ENCODE measurements around the gene NOL11. TPM values are rescaled to one million over a fixed set of nuclear protein-coding genes. Genes with fewer than 3 reads are reported as not detected.

The NOL11 gene
- total and polyA plus RNA-seq, 2 experiments from 2014 or later = 116 to 130 TPM

DNA sequence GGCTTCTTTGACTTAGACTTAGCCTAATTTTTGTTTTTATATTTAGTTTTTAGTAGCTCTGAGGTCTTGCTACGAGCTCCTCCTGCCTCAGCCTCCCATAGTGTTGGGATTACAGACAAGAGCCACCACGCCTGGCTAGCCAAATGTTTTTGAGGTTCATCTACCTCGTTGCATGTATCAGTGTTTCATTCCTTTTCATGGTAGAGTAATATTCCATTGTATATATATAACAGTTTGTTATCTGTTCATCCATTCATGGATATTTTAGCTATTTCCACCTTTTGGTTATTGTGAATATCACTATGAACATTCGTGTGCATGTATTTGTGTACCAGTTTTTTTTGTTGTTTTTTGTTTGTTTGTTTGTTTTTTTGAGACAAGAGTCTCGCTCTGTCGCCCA lies 12.2 kb downstream of the NOL11 start:
- TF ChIP-seq POLR2AphosphoS5 (IDR thresholded peaks at IDR 0.05; ENCODE audit: low read depth) (no peak), ZNF114 (CRISPR knock-in tag; IDR thresholded peaks at IDR 0.05) (no peak), NANOG (IDR thresholded peaks at IDR 0.05; ENCODE audit: borderline replicate concordance) (no peak), EZH2 (IDR thresholded peaks at IDR 0.05; ENCODE audit: low read depth, unreplicated experiment) (no peak), JUNB (IDR thresholded peaks at IDR 0.05; ENCODE audit: unreplicated experiment) (no peak), CREB1 (CRISPR knock-in tag; IDR thresholded peaks at IDR 0.05; ENCODE audit: low read depth) (no peak)
- TF ChIP-seq, protein P1, sequence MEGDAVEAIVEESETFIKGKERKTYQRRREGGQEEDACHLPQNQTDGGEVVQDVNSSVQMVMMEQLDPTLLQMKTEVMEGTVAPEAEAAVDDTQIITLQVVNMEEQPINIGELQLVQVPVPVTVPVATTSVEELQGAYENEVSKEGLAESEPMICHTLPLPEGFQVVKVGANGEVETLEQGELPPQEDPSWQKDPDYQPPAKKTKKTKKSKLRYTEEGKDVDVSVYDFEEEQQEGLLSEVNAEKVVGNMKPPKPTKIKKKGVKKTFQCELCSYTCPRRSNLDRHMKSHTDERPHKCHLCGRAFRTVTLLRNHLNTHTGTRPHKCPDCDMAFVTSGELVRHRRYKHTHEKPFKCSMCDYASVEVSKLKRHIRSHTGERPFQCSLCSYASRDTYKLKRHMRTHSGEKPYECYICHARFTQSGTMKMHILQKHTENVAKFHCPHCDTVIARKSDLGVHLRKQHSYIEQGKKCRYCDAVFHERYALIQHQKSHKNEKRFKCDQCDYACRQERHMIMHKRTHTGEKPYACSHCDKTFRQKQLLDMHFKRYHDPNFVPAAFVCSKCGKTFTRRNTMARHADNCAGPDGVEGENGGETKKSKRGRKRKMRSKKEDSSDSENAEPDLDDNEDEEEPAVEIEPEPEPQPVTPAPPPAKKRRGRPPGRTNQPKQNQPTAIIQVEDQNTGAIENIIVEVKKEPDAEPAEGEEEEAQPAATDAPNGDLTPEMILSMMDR (conservative IDR thresholded peaks at IDR 0.05; ENCODE audit: low read depth in 2 of 2) = no peak
- TF ChIP-seq, protein P2, sequence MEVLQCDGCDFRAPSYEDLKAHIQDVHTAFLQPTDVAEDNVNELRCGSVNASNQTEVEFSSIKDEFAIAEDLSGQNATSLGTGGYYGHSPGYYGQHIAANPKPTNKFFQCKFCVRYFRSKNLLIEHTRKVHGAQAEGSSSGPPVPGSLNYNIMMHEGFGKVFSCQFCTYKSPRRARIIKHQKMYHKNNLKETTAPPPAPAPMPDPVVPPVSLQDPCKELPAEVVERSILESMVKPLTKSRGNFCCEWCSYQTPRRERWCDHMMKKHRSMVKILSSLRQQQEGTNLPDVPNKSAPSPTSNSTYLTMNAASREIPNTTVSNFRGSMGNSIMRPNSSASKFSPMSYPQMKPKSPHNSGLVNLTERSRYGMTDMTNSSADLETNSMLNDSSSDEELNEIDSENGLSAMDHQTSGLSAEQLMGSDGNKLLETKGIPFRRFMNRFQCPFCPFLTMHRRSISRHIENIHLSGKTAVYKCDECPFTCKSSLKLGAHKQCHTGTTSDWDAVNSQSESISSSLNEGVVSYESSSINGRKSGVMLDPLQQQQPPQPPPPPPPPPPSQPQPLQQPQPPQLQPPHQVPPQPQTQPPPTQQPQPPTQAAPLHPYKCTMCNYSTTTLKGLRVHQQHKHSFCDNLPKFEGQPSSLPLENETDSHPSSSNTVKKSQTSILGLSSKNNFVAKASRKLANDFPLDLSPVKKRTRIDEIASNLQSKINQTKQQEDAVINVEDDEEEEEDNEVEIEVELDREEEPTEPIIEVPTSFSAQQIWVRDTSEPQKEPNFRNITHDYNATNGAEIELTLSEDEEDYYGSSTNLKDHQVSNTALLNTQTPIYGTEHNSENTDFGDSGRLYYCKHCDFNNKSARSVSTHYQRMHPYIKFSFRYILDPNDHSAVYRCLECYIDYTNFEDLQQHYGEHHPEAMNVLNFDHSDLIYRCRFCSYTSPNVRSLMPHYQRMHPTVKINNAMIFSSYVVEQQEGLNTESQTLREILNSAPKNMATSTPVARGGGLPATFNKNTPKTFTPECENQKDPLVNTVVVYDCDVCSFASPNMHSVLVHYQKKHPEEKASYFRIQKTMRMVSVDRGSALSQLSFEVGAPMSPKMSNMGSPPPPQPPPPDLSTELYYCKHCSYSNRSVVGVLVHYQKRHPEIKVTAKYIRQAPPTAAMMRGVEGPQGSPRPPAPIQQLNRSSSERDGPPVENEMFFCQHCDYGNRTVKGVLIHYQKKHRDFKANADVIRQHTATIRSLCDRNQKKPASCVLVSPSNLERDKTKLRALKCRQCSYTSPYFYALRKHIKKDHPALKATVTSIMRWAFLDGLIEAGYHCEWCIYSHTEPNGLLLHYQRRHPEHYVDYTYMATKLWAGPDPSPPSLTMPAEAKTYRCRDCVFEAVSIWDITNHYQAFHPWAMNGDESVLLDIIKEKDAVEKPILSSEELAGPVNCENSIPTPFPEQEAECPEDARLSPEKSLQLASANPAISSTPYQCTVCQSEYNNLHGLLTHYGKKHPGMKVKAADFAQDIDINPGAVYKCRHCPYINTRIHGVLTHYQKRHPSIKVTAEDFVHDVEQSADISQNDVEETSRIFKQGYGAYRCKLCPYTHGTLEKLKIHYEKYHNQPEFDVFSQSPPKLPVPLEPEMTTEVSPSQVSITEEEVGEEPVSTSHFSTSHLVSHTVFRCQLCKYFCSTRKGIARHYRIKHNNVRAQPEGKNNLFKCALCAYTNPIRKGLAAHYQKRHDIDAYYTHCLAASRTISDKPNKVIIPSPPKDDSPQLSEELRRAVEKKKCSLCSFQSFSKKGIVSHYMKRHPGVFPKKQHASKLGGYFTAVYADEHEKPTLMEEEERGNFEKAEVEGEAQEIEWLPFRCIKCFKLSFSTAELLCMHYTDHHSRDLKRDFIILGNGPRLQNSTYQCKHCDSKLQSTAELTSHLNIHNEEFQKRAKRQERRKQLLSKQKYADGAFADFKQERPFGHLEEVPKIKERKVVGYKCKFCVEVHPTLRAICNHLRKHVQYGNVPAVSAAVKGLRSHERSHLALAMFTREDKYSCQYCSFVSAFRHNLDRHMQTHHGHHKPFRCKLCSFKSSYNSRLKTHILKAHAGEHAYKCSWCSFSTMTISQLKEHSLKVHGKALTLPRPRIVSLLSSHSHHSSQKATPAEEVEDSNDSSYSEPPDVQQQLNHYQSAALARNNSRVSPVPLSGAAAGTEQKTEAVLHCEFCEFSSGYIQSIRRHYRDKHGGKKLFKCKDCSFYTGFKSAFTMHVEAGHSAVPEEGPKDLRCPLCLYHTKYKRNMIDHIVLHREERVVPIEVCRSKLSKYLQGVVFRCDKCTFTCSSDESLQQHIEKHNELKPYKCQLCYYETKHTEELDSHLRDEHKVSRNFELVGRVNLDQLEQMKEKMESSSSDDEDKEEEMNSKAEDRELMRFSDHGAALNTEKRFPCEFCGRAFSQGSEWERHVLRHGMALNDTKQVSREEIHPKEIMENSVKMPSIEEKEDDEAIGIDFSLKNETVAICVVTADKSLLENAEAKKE (CRISPR knock-in tag; IDR thresholded peaks at IDR 0.05) = no peak
- TF ChIP-seq, protein P3, sequence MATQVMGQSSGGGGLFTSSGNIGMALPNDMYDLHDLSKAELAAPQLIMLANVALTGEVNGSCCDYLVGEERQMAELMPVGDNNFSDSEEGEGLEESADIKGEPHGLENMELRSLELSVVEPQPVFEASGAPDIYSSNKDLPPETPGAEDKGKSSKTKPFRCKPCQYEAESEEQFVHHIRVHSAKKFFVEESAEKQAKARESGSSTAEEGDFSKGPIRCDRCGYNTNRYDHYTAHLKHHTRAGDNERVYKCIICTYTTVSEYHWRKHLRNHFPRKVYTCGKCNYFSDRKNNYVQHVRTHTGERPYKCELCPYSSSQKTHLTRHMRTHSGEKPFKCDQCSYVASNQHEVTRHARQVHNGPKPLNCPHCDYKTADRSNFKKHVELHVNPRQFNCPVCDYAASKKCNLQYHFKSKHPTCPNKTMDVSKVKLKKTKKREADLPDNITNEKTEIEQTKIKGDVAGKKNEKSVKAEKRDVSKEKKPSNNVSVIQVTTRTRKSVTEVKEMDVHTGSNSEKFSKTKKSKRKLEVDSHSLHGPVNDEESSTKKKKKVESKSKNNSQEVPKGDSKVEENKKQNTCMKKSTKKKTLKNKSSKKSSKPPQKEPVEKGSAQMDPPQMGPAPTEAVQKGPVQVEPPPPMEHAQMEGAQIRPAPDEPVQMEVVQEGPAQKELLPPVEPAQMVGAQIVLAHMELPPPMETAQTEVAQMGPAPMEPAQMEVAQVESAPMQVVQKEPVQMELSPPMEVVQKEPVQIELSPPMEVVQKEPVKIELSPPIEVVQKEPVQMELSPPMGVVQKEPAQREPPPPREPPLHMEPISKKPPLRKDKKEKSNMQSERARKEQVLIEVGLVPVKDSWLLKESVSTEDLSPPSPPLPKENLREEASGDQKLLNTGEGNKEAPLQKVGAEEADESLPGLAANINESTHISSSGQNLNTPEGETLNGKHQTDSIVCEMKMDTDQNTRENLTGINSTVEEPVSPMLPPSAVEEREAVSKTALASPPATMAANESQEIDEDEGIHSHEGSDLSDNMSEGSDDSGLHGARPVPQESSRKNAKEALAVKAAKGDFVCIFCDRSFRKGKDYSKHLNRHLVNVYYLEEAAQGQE (IDR thresholded peaks at IDR 0.05; ENCODE audit: unreplicated experiment) = no peak
- Mint-ChIP-seq H3K4me3 (no peak overlapping the region), H3K36me3 (ENCODE audit: low read depth) (peaks cover 90% of the 10 kb centered on the region), H3K27ac (no peak overlapping the region), H3K4me1 (peaks cover 17% of the 10 kb centered on the region), H3K27me3 (ENCODE audit: insufficient read depth, low read depth, poor library complexity) (peaks cover 6% of the 10 kb centered on the region), H3K9me3 (peaks cover 8% of the 10 kb centered on the region; the same call in 2 of the 3 replicates)
- DNase-seq (ENCODE audit: low spot score) = no peak
- H3K4me2 ChIP-seq = no peak overlapping the region
- no peaks in the 10 kb centered on the region for H3K9me2 ChIP-seq (ENCODE audit: insufficient read depth)
- peaks cover 48% of the 10 kb centered on the region for H3K36me3 ChIP-seq (ENCODE audit: insufficient read depth)
- H3K27ac ChIP-seq (ENCODE audit: low read depth) = no peak overlapping the region
- H3F3A ChIP-seq (replicated peaks; ENCODE audit: low read depth) = peaks cover 23% of the 10 kb centered on the region
- no peaks in the 10 kb centered on the region; the same call in 1 of the 2 replicates for H4K20me1 ChIP-seq (replicated peaks; ENCODE audit: insufficient read depth)
- peaks cover 28% of the 10 kb centered on the region for H3K4me1 ChIP-seq (ENCODE audit: insufficient read depth)
- H3K4me3 ChIP-seq = no peak overlapping the region
- H2AFZ ChIP-seq = no peak overlapping the region
- H3K27me3 ChIP-seq (ENCODE audit: insufficient read depth) = no peaks in the 10 kb centered on the region
- ATAC-seq = no peak
- H3K79me2 ChIP-seq (replicated peaks; ENCODE audit: insufficient read depth) = peaks cover 50% of the 10 kb centered on the region

Data from GM23338 (cell line).